ENCODE results near the gene C1R.
A peak's percentile ranks its signal among the peaks of the same experiment; 100 is the strongest.

C1R gene

DNA sequence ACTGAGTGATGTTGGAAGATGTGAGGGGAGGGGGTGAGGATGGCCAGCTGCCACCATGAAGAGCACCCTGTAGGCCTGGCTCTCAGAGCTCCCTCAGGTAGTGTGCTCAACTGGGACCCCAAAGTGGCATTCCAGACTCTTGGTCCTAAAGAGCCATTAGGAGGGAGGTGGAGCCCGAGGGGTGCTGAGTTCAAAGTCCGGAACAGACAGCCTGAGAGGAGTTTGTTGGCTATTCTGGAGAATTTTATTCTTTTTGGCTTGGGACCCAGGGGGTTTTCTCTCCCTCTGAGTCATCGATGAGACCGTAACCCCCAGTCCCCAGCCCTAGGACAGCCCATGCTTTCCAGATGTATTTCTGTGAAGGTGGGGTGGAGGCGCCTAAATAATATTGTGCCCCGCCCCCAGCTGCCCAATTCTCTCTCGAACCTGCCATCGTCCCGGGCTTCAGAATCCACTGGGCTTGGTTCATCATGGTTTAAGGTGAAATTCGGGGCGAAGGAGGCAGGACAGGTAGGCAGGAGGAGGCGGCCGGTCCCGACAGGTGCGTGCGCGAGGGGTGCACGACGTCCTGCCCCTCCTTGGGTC, 37.1 kb upstream of the C1R start:
- TF ChIP-seq, protein P1, sequence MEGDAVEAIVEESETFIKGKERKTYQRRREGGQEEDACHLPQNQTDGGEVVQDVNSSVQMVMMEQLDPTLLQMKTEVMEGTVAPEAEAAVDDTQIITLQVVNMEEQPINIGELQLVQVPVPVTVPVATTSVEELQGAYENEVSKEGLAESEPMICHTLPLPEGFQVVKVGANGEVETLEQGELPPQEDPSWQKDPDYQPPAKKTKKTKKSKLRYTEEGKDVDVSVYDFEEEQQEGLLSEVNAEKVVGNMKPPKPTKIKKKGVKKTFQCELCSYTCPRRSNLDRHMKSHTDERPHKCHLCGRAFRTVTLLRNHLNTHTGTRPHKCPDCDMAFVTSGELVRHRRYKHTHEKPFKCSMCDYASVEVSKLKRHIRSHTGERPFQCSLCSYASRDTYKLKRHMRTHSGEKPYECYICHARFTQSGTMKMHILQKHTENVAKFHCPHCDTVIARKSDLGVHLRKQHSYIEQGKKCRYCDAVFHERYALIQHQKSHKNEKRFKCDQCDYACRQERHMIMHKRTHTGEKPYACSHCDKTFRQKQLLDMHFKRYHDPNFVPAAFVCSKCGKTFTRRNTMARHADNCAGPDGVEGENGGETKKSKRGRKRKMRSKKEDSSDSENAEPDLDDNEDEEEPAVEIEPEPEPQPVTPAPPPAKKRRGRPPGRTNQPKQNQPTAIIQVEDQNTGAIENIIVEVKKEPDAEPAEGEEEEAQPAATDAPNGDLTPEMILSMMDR (IDR thresholded peaks at IDR 0.05; ENCODE audit: low read depth, low read length, missing control alignments): no peak
- H3K27me3 ChIP-seq (replicated peaks): no peaks in the 10 kb centered on the region
- in situ Hi-C loops (cut with HindIII; ENCODE audit: low pct_ligation_motif_present, low sequenced_read_pairs): no loop called here
- no peak for DNase-seq
- H3K4me3 ChIP-seq (ENCODE audit: low read depth, low read length): peak overlapping the region; percentile 73
- H3K36me3 ChIP-seq (replicated peaks): no peaks in the 10 kb centered on the region
- H3K27ac ChIP-seq: no peak overlapping the region

DNA sequence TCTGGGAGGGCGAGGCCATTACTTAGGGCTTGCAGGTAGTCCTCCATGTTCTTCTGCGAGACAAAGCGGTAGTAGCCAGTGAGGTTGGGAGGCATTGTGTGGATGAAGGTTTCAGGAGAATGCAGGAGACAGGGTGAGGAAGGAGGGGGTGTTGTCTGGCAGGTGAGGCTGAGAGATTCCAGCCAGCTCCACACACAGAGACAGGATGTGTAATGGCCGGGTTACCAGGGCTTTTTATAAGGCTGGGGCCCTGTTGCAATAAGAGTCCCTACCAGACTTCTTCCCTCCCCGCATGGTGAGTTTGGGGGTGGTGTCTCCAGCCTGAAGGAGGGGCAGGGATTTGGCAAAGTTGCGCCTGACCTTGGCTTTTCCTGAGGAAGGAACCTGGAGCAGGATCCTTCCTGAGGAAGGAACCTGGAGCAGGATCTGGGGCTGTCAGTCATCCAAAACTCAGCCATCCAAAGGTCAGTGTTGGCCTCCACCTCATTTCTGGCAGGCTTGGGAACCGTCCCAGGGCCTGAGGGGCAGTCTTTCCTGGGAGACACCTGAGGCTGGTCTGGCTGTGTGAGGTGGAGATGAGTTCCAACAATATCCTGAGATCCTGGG, 36.5 kb upstream of the C1R start, which contains the start of gene RBP5:
Gene RBP5, minus strand, starts transcription at position 209 of the 606 bp plus-strand sequence. Its CDS starts 114 bp downstream, at position 95.
- Histone ChIP-seq H3K27me3 (replicated peaks) (no peaks in the 10 kb centered on the region), H3K36me3 (replicated peaks) (no peaks in the 10 kb centered on the region), H3K4me3 (ENCODE audit: low read depth, low read length) (peak within 1 kb of the TSS; percentile 73), H3K27ac (no peak within 1 kb of the TSS)
- no peak for DNase-seq
- in situ Hi-C loops (cut with HindIII; ENCODE audit: low pct_ligation_motif_present, low sequenced_read_pairs): no loop called here
- TF ChIP-seq, protein P1 (IDR thresholded peaks at IDR 0.05; ENCODE audit: low read depth, low read length, missing control alignments): no peak

DNA sequence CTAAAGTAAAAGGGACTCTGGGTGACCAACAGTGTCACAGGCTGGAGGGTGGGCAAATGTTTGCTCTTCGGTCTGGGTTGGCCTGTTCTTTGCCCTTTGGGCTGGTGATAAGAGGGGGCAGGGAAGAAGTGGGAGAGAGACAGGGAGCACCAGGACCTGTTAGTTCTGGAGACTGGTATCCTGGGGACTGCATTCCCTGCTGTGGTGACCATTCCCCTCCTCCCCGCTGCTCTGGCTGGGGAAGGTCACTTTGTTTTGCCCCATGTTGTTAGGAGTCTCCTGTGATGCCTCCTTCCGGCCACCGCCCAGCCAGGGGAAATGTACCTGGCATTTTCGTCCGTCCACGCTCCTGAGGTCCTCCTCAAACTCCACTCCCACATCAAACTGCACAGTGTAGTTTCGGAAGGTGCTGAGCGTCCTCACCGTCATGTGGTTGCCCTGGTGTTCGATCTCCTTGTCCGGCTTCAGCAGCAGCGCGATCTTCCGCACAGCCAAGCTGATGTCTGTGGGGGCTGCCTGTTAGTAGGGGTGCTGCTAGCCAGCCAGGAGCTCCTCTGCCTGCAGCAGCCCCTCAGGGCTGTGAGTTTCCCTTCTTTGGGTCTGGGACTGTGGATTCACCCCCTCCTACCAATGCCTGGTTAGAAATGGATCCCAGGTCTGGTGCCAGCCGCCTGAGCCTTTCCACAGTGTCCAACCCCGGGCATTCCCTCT, 35.8 kb upstream of the C1R start:
- TF ChIP-seq, protein P1 (IDR thresholded peaks at IDR 0.05; ENCODE audit: low read depth, low read length, missing control alignments): no peak

DNA sequence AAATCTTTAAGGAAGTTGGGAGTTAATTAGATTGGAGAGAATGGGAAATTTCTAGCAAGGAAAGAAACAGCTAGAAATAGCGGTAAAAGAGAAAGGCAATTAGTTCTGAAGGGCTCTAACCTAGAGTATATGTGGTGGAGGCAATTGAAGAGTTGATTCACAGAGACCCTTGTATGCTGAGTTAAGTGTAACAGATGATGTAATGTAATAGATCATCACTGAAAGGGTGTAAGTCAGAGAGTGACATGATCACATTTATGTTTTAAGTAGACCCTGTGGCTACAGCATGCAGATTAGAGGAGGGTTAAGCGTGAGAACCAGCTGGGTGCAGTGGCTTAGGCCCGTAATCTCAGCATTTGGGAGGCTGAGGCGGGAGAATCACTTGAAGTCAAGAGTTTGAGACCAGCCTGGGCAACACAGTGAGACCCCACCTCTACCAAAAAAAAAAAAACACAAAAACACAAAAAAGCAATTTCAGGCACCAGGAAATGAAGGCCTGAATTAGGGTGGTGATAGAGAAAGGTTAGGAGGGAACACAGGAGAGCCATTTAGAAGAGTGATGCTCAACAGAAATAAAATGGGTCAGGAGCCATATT, 33.5 kb upstream of the C1R start:
- H3K27me3 ChIP-seq (replicated peaks): no peaks in the 10 kb centered on the region
- TF ChIP-seq, protein P1 (IDR thresholded peaks at IDR 0.05; ENCODE audit: low read depth, low read length, missing control alignments): no peak
- no peak for DNase-seq
- H3K27ac ChIP-seq: no peak overlapping the region
- in situ Hi-C loops (cut with HindIII; ENCODE audit: low pct_ligation_motif_present, low sequenced_read_pairs): no loop called here
- H3K4me3 ChIP-seq (ENCODE audit: low read depth, low read length): no peak overlapping the region
- H3K36me3 ChIP-seq (replicated peaks): no peaks in the 10 kb centered on the region

More for the DNA sequence above, 35.8 kb upstream of the C1R start:
- in situ Hi-C loops (cut with HindIII; ENCODE audit: low pct_ligation_motif_present, low sequenced_read_pairs): no loop called here
- no peak overlapping the region for H3K27ac ChIP-seq
- DNase-seq: no peak
- H3K36me3 ChIP-seq (replicated peaks): no peaks in the 10 kb centered on the region
- H3K4me3 ChIP-seq (ENCODE audit: low read depth, low read length): no peak overlapping the region
- no peaks in the 10 kb centered on the region for H3K27me3 ChIP-seq (replicated peaks)

DNA sequence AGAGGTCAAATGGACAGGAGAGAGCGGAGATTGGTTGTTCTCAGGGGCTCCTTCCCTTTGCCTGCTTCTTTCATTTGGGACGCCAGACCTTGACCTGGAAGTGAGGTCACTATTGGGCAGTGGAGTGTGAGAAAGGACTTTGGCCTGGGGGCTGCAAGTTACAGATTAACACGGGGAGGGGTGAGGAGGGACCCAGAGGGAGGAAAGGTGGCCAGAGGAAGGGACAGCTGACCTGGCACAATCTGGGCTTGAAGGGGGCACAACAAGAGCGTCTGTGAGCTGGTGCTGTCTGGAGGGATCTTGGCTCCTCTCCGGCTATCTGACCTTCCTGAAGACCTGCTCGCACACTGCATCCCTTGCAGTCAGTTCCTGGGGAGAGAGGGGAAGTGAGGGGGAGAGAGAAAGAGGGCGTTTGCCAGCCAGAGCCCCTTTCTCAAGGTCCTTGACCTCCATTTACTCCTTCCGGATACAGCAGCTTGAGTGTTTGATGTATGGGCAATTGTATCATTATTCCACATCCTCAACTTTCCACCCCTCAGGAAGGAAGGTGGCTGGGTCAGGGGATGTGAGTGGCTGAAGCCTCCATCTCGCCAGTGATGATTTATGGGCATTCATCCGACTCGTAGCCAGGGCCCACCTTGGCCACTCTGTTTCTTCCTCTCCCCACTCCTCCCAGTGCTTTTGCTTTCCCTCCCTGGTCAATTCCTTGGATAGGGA, 31.7 kb upstream of the C1R start:
- no peak overlapping the region for H3K27ac ChIP-seq
- no peaks in the 10 kb centered on the region for H3K36me3 ChIP-seq (replicated peaks)
- no peak for DNase-seq
- in situ Hi-C loops (cut with HindIII; ENCODE audit: low pct_ligation_motif_present, low sequenced_read_pairs): no loop called here
- TF ChIP-seq, protein P1 (IDR thresholded peaks at IDR 0.05; ENCODE audit: low read depth, low read length, missing control alignments): no peak
- H3K4me3 ChIP-seq (ENCODE audit: low read depth, low read length): no peak overlapping the region
- H3K27me3 ChIP-seq (replicated peaks): no peaks in the 10 kb centered on the region

All from brain microvascular endothelial cell (primary cell).